GM19025 (cell line): ENCODE measurements around the gene TBC1D3C.
"Not testable (repeated sequence)": the region's sequence is repeated elsewhere in the genome, so short reads cannot be mapped to it uniquely, and the experiment has no call there.

ENCODE experiments used
- ATAC-seq: cut with Tn5 transposase; IDR thresholded peaks from one replicate; pipeline ENCODE4 v1.9.1; 2021; ENCODE audit warnings: mild to moderate bottlenecking, low read depth, moderate library complexity; ENCODE audit not compliant: unreplicated experiment

TBC1D3C gene

DNA sequence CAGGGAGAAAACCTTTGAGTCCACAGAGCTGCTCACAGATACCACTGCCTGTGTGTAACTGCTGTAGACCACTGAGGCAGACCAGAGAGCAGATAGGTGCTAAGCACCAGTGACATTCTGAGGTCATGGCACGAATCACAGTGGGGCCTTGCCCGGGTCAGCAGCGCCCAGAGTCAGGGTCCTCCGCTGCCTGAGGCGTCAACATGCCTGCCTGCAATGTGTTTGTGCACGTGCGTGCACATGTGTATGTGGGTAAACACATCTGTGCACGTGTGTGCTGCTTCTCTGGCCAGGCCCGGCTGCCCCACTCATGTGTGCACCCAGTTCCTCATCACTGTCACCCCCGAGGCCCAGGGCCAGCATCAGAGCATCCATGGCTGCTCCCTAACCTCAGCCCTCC, at the start of gene TBC1D3C:
Gene TBC1D3C (minus strand): TSS at position 101 of the 400 bp plus-strand sequence. CDS start 1,568 bp downstream, outside the sequence.
- ATAC-seq, result not testable (repeated sequence)

DNA sequence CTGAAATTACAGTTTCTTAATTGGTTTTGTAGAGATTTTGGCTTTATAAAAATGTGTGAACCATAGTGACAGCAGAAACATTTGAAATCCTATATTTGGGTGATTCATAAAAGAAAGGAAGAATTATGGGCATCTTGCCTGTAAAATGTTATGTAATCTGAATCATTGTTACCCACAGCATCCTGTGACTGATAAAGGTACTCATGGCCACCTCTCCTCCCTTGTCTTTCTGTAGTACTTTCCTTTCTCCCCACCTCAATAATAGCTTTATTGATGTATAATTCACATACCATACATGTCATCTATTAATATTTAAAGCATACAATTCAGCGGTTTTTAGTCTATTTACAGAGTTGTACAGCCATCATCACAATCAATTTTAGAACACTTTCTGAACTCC, 30.8 kb upstream of the TBC1D3C start:
- not testable (repeated sequence) for ATAC-seq

DNA sequence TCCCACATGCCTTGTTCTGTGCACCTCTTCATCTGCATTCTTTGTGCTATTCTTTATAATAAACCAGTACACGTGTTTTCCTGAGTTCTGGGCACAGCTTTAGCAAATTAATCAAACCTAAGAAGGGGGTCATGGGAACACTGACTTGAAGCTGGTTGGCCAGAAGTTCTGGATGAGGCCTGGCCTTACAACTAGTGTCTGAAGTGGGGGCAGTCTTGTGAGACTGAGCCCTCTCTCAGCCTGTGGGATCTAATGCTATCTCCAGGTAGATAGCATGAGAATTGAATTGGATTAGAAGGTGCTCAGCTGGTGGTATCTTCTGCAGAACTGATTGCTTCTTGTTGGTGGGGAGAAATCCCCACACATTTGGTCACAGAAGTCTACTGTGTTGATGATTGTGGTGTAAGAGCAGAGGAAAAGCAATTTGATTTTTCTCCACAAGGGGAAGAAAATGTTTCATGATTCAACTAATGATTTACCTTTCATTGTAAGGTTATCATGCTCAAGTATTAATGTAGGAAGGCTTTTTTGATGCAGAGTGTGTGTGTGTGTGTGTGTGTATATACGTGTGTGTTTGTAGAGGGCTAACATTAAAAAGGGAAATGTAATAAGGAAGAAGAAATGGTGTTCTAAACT, 25.7 kb upstream of the TBC1D3C start:
- ATAC-seq, result not testable (repeated sequence)

DNA sequence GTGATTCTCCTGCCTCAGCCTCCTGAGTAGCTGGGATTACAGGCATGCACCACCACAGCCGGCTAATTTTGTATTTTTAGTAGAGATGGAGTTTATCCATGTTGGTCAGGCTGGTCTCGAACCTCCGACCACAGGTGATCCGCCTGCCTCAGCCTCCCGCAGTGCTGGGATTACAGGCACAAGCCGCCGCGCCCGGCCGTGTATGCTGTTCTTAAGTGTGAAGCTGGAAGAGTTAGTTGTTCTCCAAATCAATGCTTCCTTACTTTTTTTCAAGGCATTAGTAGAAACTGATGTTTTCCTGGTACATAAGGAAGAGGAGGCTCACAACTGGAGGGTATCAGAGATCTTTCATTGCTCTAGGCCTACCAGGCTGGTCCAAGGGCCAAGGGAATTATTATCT, 19.7 kb upstream of the TBC1D3C start:
- not testable (repeated sequence) for ATAC-seq

DNA sequence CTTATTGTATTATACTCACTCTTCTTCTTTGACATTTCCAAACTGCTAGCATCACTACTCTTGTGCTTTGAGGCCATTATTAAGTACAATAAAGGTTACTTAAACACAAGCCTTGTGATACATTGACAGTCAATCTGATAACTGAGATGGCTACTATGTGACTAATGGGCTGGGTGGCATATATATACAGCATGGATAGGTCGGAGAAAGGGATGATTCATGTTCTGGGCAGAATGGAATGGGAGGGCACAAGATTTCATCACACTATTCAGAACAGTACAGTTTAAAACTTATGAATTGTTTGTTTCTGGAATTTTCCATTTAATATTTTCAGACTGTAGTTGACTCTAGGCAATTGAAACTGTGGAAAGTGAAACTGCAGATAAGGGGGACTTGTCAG, 18.9 kb upstream of the TBC1D3C start:
- ATAC-seq, result not testable (repeated sequence)
